GM12892 (cell line): ENCODE measurements around the gene OLFM2.

Experiments used
- DNase-seq: peaks from one replicate; pipeline ENCODE4 v3.0.0; 2011; ENCODE audit not compliant: insufficient read length
- FAIRE-seq: peaks from 2 replicates; lab custom pipeline; 2011; peaks lifted over from hg19 to GRCh38; lab: Jason Lieb, UNC
- POLR2A ChIP-seq: IDR thresholded peaks from 2 replicates; pipeline ENCODE4 v1.6.1; 2011; ENCODE audit warnings: low read depth, low read length, control low read depth
- POLR2AphosphoS5 ChIP-seq: IDR thresholded peaks from 2 replicates; pipeline ENCODE4 v1.6.1; 2011; ENCODE audit warnings: low read depth, low read length, control low read depth
- TAF1 ChIP-seq: IDR thresholded peaks from 2 replicates; pipeline ENCODE4 v1.6.1; 2011; ENCODE audit warnings: low read depth, mild to moderate bottlenecking, control low read depth, low read length, borderline replicate concordance

Gene OLFM2

DNA sequence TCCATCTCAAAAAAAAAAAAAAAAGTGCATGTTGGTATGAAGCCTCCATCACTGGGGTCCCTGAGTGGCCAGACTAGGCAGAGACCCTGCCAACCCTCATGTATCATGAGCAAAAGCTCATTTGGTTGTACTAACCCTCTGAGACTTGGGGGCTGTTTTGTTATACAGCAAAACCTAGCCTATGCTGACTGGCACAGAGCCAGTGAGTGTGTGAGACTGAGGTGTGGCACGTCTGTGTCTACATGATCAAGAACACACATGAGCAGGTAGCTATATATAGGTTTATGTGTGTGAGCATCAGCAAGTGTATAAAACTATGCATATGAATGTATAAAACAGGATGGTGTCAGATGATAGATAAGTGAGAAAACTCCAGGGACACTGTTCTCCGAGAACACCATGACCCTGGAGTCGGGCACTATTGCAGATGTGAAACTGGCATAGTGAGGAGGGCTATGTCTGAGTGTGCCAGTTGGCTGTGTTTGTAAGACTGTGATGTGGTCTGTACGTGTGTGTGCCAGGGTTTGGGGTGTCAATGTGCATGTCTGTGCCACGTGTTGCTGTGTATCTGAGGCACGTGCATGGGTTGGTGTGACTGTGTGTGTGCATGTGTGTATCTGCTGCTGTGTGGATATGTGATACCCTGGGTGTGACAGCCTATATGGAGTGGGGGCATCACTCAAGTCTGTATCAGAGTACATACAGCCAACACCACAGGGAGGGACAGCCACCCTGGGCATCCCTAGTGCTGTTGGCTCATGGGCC lies 44.5 kb downstream of the OLFM2 start:
- DNase-seq (no peak), FAIRE-seq (no peak)
- no peak for TF ChIP-seq POLR2AphosphoS5
- no peak for TF ChIP-seq TAF1
- TF ChIP-seq POLR2A = no peak

DNA sequence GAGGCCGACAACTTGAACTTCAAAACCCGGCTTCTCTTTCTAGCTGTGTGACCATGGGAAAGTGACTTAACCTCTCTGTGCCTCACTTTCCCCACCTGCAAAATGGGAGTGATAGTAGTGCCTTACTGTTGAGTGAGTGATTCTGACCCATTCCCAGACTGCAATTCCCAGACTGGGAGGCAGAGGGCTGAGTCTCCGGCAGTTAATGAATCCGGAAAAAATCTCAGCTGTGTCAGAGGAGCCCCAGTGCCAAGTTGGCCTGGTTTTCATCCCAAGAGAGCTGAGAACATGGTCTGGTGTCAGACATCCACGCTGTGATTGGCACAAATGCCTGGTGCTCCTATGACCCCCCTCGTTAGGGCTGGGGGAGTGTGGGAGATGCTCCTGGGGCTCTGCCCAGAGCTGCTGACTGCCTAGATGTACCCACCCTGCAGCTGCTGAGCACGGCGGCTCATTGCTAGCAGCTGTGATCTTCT lies 51.2 kb downstream of the OLFM2 start:
- DNase-seq (no peak), FAIRE-seq (no peak)
- TF ChIP-seq TAF1 (no peak), POLR2A (no peak), POLR2AphosphoS5 (no peak)

GRCh38 chr19:9883764-9884163 lies 52.6 kb downstream of the OLFM2 start:
- DNase-seq = no peak
- TF ChIP-seq POLR2AphosphoS5 (no peak), TAF1 (no peak), POLR2A (no peak)

GRCh38 chr19:9883231-9883758 lies 53.0 kb downstream of the OLFM2 start:
- FAIRE-seq = no peak
- no peak for TF ChIP-seq POLR2AphosphoS5
- TF ChIP-seq POLR2A = no peak
- TF ChIP-seq TAF1 = no peak
- no peak for DNase-seq

More at GRCh38 chr19:9883764-9884163, 52.6 kb downstream of the OLFM2 start:
- no peak for FAIRE-seq

DNA sequence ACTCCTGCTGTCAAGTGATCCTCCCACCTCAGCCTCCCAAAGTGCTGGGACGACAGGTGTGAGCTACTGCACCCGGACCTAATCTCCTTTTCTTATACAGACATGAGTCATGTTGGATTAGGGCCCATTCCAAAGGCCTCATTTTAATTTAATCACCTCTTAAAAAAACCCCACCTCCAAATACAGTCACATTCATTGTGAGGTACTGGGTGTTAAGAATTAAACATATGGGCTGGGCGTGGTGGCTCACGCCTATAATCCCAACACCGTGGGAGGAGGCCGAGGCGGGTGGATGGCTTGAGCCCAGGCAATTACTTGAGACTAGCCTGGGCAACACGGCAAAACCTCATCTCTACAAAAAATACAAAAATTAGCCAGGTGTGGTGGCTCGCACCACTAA lies 54.6 kb downstream of the OLFM2 start:
- no peak for FAIRE-seq
- DNase-seq = no peak
- no peak for TF ChIP-seq TAF1
- no peak for TF ChIP-seq POLR2AphosphoS5
- TF ChIP-seq POLR2A = no peak

- DNase-seq (no peak), FAIRE-seq (no peak)
- TF ChIP-seq POLR2A = no peak
- TF ChIP-seq POLR2AphosphoS5 = no peak
- no peak for TF ChIP-seq TAF1
Measured at GRCh38 chr19:9878511-9879196, 57.7 kb downstream of the OLFM2 start.

DNA sequence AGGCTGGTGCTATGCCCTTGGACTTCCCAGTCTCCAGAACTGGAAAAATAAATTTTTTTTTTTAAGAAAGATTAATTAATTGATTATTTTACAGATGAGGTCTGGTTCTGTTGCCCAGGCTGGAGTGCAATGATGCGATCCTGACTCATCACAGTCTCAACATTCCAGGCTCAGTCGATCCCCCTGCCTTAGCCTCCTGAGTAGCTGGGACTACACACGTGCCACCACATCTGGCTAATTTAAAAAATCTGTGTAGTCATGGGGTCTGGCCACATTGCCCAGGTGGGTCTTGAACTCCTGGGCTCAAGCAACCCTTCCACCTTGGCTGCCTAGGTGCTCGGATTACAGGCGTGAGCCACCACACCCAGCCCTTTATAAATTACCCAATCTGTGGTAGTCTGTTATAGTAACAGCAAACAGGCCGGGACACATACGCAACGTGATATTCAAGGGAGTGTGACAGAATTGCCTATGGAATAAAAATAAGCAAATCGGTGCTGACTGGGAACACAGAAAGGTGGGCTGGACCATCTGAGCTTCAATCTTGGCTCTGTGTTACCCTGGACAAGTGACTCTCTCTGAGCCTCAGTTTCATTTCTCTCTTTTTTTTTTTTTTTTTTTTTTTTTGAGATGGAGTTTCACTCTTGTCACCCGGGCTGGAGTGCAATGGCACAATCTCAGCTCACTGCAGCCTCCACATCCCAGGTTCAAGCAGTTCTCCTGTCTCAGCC lies 58.4 kb downstream of the OLFM2 start:
- FAIRE-seq = no peak
- no peak for DNase-seq
- TF ChIP-seq POLR2AphosphoS5 = no peak
- no peak for TF ChIP-seq POLR2A
- no peak for TF ChIP-seq TAF1

- DNase-seq = no peak
- no peak for TF ChIP-seq POLR2AphosphoS5
- TF ChIP-seq POLR2A = no peak
- no peak for FAIRE-seq
Measured at GRCh38 chr19:9875796-9876195, 60.5 kb downstream of the OLFM2 start.

- TF ChIP-seq POLR2A (no peak), POLR2AphosphoS5 (no peak), TAF1 (no peak)
- no peak for FAIRE-seq
- no peak for DNase-seq
Measured at GRCh38 chr19:9875031-9875627, 61.2 kb downstream of the OLFM2 start.

DNA sequence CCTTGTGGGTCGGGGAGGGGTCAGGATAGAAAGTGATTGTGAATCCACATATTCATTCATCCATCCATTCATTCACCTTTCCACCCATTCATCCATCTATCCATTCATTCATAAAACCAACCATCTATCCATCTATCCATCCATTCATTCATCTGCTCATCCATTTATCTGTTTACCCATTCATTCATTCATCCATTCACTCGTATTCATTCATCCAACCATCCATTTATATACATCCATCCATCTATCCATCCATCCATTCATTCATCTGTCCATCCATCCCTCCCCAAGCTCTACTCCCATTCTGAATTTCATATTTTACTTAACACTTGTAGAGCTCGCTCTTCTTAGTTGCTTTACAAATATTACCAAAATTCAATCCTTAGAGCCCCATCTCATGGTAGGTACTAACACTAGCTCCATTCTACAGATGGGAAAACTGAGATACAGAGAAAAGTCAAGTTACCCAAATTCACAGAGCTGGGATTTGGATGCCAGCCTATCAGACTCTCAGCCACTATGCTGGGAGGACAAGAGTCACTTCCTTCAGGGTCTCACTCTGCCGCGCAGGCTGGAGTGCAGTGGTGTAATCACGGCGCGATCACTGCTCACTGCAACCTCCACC lies 63.6 kb downstream of the OLFM2 start:
- DNase-seq (no peak), FAIRE-seq (no peak)
- TF ChIP-seq POLR2AphosphoS5 = no peak
- TF ChIP-seq TAF1 = no peak
- no peak for TF ChIP-seq POLR2A
